Endothelial cell of hepatic sinusoid (primary cell): ENCODE measurements around the gene TAOK2.

ENCODE experiments used
- in situ Hi-C: cut with HindIII; loops from 2 replicates; pipeline ENCODE4 v1.10.0; 2017; ENCODE audit warnings: low sequenced_read_pairs

The TAOK2 gene

DNA sequence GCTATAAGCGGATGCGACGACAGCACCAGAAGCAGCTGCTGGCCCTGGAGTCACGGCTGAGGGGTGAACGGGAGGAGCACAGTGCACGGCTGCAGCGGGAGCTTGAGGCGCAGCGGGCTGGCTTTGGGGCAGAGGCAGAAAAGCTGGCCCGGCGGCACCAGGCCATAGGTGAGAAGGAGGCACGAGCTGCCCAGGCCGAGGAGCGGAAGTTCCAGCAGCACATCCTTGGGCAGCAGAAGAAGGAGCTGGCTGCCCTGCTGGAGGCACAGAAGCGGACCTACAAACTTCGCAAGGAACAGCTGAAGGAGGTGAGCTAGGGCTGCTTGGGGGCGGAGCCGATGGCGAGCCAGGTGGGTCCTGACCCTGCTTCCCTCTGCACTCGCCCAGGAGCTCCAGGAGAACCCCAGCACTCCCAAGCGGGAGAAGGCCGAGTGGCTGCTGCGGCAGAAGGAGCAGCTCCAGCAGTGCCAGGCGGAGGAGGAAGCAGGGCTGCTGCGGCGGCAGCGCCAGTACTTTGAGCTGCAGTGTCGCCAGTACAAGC lies 11.7 kb downstream of the TAOK2 start:
- in situ Hi-C loops, result no loop called here

DNA sequence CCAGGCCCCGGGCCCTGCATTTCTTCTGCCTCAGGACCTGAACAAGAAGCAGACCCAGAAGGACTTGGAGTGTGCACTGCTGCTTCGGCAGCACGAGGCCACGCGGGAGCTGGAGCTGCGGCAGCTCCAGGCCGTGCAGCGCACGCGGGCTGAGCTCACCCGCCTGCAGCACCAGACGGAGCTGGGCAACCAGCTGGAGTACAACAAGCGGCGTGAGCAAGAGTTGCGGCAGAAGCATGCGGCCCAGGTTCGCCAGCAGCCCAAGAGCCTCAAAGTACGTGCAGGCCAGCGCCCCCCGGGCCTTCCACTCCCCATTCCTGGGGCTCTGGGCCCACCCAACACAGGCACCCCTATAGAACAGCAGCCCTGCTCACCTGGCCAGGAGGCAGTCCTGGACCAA lies 12.6 kb downstream of the TAOK2 start:
- in situ Hi-C loops, result no loop called here

DNA sequence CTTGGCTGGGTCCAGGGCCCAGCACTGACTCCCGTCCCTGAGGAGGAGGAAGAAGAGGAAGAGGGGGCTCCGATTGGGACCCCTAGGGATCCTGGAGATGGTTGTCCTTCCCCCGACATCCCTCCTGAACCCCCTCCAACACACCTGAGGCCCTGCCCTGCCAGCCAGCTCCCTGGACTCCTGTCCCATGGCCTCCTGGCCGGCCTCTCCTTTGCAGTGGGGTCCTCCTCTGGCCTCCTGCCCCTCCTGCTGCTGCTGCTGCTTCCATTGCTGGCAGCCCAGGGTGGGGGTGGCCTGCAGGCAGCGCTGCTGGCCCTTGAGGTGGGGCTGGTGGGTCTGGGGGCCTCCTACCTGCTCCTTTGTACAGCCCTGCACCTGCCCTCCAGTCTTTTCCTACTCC lies 13.3 kb downstream of the TAOK2 start:
- in situ Hi-C loops, result no loop called here

DNA sequence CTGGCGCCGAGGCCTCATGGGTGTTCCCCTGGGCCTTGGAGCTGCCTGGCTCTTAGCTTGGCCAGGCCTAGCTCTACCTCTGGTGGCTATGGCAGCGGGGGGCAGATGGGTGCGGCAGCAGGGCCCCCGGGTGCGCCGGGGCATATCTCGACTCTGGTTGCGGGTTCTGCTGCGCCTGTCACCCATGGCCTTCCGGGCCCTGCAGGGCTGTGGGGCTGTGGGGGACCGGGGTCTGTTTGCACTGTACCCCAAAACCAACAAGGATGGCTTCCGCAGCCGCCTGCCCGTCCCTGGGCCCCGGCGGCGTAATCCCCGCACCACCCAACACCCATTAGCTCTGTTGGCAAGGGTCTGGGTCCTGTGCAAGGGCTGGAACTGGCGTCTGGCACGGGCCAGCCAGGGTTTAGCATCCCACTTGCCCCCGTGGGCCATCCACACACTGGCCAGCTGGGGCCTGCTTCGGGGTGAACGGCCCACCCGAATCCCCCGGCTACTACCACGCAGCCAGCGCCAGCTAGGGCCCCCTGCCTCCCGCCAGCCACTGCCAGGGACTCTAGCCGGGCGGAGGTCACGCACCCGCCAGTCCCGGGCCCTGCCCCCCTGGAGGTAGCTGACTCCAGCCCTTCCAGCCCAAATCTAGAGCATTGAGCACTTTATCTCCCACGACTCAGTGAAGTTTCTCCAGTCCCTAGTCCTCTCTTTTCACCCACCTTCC lies 13.9 kb downstream of the TAOK2 start:
- in situ Hi-C loops, result no loop called here

DNA sequence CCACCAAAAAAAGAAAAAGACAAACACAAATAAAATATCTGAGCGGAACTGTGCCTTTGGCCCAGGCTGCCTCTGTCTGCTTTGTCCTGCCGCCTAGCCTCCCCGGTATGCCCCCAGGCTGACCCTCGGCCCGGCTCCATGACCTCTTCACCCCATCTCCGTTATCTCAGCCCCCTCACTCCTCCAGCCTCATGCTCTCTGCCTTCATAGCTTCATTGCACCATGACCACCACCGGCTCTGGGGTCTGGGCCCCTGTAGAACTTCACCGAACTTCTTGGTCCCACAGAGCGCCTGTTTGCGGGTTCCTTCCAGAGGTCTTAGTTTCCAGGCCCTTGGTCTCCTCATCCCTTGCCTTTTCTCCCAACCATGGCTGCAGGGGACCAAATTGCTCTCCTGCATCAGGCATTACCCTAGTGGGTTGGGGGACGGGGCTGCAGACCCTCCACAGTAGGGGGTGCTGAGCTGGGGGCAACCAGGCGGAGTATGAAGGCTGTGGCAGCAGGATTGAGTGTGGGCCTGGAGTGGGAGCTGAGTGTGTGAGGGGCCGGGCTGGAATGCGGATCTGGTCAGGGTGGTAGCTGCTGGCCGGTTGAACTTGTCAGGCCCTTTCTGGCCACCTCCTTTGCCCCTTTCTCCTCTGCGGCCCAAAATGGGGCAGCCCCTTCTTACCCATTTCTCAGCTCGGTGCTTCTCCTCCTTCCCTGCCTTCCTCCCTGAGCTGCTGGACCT lies 14.8 kb downstream of the TAOK2 start:
- in situ Hi-C loops, result no loop called here

DNA sequence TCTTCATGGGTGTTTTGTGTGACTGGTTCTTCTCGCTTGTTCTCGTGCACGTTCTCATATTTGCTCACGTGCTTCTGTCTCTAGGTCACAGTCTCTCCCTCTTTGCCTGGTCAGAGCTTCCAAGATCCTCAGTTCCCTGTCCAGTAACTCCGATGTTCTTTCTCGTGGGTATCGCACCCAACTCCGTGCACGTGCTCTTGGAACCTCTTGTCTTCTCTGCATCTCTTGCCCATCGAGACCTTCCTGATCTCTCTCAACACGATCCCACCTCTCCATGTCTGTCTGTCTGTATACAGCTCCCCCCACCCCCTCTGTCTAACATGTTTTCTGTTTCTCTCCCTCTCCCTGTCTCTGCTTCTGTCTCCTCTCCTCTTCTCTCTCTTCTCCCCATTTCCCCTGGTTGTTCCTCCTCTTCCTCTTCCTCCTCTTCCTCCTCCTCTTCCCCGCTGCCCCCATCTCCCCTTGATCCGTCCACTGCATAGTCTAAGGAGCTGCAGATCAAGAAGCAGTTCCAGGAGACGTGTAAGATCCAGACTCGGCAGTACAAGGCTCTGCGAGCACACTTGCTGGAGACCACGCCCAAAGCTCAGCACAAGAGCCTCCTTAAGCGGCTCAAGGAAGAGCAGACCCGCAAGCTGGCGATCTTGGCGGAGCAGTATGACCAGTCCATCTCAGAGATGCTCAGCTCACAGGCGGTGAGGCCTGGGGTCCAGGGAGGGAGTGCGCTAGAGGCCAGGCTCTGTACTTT lies 15.6 kb downstream of the TAOK2 start:
- in situ Hi-C loops, result no loop called here

DNA sequence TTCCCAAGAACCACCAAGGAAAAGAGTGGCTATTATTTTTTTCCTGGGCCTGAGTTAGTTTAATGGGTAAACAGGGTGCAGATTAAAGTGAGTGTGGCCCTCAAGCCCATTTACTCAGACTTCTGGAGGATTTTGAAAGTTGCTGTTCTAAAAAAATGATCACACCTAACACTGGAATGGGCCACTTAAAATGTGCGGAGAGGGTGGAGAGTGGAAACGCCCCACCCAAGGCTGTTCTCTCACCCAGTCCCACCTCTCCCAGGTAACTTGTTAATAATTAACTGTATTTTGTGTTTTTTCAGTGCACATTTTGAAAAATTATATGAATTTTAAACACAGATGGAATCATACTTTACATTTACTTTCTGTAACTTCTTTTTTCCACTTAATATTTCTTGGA lies 16.4 kb downstream of the TAOK2 start:
- in situ Hi-C loops, result loop anchor here (5.0 kb wide), 1 partner anchor 62 kb away; a partner anchor contains a TSS

DNA sequence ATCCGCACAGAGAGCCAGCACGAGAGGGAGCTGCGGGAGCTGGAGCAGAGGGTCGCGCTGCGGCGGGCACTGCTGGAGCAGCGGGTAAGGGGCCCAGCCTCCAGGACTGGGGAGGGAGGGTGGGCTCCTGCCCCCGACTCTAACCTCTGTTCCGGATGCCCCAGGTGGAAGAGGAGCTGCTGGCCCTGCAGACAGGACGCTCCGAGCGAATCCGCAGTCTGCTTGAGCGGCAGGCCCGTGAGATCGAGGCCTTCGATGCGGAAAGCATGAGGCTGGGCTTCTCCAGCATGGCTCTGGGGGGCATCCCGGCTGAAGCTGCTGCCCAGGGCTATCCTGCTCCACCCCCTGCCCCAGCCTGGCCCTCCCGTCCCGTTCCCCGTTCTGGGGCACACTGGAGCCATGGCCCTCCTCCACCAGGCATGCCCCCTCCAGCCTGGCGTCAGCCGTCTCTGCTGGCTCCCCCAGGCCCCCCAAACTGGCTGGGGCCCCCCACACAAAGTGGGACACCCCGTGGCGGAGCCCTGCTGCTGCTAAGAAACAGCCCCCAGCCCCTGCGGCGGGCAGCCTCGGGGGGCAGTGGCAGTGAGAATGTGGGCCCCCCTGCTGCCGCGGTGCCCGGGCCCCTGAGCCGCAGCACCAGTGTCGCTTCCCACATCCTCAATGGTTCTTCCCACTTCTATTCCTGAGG lies 17.4 kb downstream of the TAOK2 start:
- in situ Hi-C loops, result loop anchor here (5.0 kb wide), 1 partner anchor 61 kb away; a partner anchor contains a TSS

DNA sequence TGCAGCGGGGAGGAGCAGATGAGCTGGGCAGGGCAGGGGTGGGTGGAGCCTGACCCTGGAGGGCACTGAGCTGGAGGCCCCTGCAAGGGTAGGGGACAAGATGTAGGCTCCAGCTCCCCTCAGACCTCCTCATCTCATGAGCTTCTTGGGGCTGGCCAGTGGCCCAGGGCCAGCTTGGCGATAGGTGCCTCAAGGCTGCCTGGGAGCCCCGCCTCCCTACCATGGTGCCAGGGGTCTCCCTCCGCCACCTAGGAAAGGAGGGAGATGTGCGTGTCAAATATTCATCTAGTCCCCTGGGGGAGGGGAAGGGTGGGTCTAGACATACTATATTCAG lies 17.9 kb downstream of the TAOK2 start:
- in situ Hi-C loops, result loop anchor here (5.0 kb wide), 1 partner anchor 61 kb away; a partner anchor contains a TSS

DNA sequence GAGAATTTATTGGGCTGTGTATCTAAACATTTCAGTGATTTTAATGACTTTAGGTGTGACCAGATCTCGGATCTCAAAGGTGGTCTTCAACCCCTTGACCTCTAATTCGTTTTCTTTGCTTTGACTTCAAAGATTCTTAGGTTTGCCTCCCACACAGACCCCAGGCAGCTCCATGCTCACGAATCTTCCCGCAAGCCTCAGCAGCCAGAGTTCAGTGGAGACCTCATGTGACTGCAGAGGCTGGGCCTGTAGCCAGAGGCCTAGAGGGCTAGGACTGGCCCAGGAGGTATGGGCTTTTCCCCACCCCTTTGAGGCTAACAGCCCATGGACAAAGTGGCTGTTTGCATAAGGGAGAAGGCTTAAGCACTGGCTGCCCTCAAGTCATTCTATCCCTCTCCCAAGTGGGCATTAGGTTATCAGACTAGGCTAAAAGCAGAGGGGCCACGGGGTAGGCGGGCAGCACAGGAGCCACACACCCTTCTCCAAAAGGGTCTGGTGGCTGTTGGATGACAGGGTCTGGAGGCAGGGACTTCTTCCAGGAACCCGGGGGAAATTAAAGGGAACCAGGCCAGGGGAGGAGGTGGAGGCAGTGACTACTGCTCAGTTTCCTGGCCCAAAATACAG lies 18.8 kb downstream of the TAOK2 start:
- in situ Hi-C loops, result loop anchor here (5.0 kb wide), 1 partner anchor 60 kb away; a partner anchor contains a TSS

DNA sequence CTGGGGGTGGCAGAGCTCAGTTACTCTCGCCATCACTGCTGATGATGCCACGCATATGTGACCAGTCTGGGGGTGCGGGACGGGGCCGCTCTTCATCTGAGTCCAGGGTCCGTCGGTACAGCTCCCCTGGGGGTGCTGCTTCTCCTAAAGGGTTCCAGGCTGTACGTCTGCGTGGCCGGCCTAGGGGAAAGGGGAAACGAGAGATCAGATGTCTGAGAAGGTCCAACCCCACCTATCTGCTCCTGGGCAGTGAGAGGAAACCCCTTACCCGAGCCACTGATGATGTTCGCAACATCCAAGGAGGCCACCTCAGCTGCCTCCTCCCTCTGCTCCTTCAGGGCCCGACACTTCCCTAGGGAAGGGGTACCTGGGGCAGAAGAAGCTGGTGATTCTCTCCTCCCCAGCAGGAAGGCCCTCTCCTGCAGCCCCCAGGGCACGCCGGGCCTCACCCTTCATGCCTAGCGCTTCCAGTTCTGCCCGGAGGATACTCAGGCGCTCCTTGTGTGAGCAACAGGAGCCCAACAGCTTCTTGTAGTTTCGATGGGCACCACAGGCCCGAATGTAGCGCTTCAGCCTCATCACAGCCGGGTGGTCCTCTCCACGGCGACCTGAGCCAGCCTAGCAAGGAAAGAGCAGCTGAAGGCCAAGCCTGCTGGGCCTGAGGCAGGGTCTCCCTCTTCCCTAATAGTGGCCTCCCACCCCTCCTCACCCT lies 19.7 kb downstream of the TAOK2 start:
- in situ Hi-C loops, result loop anchor here (5.0 kb wide), 1 partner anchor 59 kb away; a partner anchor contains a TSS

DNA sequence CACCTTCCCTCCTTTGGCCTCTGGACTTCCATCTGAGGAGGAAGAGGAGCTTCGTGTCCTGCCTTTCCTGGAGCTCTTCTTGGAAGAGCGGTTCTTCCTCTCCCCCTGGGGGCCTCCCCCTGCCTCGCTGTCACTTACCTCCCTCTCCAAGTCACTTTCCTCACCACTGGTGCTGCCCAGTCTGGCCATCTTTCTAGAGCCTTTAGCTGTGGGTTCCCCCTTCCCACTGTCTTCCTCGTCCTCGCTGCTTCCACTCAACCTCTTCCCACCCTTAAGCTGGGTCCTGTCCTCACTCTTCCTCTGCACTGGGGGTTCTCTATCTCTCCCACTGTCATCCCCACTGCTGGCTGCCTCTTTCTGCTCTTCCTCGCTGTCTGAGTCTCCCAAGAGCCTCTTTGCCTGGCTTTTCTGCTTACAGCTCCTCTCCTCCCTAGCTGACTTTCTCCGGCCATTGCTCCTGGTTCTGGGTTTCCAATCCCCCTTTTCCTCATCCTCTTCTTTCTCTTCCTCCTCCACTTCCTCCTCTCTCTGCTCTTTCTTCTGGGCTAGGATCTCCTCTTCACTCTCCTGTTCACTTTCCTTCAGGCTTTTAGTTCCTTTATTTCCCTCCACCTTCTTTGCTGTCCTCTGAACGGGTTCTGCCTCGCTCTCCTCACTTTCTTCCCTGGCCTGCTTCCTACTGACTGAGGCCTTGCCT lies 20.4 kb downstream of the TAOK2 start:
- in situ Hi-C loops, result loop anchor here (5.0 kb wide), 1 partner anchor 58 kb away; a partner anchor contains a TSS

DNA sequence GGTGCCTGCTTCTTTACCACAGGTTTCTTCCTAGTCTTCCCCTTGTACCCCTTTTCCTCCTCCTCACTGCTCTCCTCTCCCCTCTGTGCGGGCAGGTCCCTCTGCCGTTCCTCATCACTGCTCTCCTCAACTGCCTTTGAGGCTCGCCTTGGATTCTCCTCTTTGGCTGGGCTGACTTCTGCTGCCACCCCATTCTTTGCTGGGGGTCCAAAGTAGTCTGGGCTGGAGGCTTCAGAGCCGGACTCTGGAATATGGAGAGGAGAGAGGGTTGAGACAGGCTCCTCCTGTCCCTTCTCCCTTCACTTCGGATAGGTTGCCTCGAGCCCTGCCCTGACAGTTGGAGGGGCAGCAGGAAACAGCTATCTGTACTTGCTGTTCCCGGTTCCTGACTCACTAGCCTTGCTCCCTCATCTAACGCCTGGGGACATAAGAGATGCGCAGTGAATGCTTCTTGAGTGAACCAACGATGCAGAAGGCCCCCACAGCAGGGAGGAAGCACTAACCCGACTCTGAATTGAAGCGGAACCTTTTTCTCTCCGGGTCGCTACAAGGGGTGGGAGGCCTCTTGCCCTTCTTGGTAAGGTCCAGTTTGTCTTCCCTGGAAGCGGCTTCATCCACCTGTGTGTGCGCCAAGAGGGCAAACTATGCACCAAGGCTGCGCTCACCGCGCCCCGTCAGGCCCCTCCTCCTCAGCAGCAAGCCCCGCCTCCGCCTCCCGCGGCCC lies 21.1 kb downstream of the TAOK2 start:
- in situ Hi-C loops, result loop anchor here (5.0 kb wide), 1 partner anchor 58 kb away; a partner anchor contains a TSS

DNA sequence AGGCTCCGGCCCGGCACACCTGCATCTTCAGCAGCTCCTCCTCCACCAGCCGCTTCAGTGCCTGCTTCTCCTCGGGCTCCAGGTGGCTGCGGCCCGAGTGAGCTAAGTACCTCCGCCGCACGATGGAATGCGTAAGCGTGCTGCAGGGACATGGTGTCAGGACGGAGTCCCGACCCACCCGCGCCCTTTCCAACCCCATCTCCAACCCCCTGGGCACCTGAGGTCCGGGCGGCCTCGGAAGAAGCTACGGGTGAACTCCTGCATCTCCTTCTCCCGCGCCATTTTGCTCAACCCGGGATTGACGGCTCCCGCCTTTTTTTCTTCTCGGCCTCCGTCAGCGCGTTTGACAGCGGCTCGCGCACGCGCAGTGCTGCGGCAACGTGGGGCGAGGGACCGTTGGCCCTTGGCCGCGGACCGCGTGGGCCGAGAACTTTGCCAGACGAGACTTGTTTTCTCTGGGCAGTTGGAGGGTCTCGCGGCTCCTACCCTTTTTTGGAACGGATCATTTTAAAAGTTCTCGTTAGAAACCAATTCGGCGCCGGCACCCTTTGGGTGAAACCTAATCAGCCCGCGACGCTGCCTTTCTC lies 21.7 kb downstream of the TAOK2 start, which contains the start of gene HIRIP3:
HIRIP3 (minus strand) TSS at position 294 of the 587 bp plus-strand sequence; CDS start at position 282, 12 bp downstream.
- in situ Hi-C loops, result no loop called here

DNA sequence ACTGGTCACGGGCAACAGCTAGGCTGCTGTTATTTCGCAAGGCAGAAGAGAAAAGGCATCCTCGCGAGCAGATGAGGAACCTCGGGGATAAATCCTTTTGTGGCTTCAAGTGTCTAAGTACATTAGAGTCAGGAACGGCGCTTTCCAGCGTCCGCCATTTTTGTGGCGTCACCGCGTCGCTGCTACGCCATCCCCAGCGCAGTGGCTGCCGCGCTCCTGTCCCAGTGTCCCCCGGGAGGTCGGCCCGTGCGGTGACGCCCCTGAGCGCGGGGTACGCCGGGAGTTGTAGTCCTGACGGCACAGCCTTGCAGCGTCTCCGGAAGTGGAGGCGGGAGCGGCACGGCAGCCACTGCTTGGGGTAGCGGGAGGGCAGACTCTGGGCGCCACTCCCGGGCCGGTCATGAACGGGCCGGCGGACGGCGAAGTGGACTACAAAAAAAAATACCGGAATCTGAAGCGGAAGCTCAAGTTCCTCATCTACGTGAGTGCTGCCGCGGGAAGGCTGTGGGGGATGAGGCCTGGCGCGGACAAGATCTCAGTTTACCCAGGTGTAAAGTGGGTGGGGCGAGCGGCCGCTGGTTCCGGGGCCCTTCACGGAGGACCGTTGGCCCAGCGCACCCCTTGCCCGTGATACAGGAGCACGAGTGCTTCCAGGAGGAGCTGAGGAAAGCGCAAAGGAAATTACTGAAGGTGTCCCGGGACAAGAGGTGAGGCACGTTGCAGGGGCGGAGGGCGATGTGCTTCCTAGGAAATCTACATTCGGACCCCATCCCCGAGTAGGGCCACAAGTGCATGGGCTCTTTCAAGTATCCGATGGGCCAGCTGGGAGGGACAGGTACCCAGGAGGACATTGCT lies 22.5 kb downstream of the TAOK2 start, which contains the start of gene INO80E:
INO80E (plus strand) TSS at position 331 of the 855 bp plus-strand sequence; CDS start at position 401, 70 bp downstream.
- in situ Hi-C loops, result no loop called here

DNA sequence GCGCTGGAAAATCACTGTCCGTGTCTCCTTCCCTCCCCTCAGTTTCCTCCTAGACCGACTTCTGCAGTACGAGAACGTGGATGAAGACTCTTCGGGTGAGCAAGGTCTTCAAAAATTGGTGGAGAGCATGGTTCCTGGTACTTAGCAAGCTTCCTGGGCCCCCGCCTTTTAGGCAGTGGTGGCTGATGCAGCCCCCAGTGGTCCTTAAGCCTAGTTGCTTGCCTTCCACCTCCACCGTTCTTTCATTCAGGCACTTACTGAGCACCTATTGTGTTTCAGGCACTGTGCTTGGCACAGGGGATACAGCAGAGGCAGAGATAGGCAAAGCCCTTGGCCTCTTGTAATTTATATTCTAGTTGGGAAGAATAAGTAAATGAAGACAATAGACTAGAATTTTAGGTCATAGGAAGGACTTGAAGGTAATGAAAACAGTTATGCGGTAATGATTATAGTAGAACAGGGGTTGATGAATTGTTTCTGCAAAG lies 23.1 kb downstream of the TAOK2 start:
- in situ Hi-C loops, result no loop called here

DNA sequence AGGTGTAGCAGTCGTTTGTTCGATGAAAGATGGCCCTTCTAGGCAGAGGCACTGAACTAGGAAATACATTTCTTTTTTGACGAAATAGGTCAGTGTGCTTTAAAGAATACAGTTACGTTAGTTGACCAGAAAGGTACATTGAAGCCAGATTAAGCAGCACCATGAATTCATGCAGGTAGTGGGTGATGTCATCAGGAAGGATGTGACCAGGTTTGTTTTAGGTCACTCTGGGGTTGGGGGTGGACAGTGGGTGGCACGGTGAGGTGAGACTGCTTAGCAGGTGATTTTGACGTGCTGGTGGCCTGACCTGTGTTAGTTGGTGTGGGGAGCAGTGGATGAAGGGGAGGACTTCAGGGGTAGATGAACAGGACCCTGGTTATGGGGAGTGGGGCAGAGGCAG lies 25.9 kb downstream of the TAOK2 start:
- in situ Hi-C loops, result no loop called here
